SK-N-SH (cell line): Measurements from ENCODE around the gene CCL27. TPM values are rescaled to one million over a fixed set of nuclear protein-coding genes. Genes with fewer than 3 reads are reported as not detected.

Experiments
- CTCF ChIA-PET: fragments of 300-600, 350-600 bp; formaldehyde crosslinking; extraction: SDS; loops from one replicate; lab custom pipeline; 2021; lab: Yijun Ruan, JAX
- POLR2A ChIA-PET: fragments of 350-600 bp; sonication (Branson Sonifier 250); formaldehyde crosslinking; extraction: SDS; loops from one replicate; lab custom pipeline; 2020; ENCODE audit warnings: antibody characterized with exemption, inconsistent platforms; lab: Yijun Ruan, JAX
- DNase-seq: peaks from one replicate; pipeline ENCODE4 v3.0.0; 2012
- H2AFZ ChIP-seq: fragments of 200-600 bp; sonication (generic); 2 replicates; pipeline ENCODE4 v1.8.1; 2016; ENCODE audit warnings: antibody characterized with exemption, mild to moderate bottlenecking, low read depth
- H3F3A ChIP-seq: fragments of 200-600 bp; sonication (generic); replicated peaks from 2 replicates; pipeline ENCODE3; 2016; ENCODE audit warnings: antibody characterized with exemption, mild to moderate bottlenecking; ENCODE audit not compliant: insufficient read depth
- H3K27ac ChIP-seq, 2 experiments: fragments of 200-500 bp in 1 of 2; fragments of 200-600 bp in 1 of 2; sonication (Bioruptor generic) in 1 of 2; sonication (generic), shearing (Covaris generic) in 1 of 2; 2 replicates each; pipeline versions ENCODE4 v1.5.1 to v1.6.1; 2014 to 2016; ENCODE audit warnings: low read depth in 2 of 2, inconsistent platforms in 1 of 2, low read length in 1 of 2, mild to moderate bottlenecking in 1 of 2, mixed read lengths in 1 of 2
- H3K27me3 ChIP-seq: fragments of 200-600 bp; sonication (generic), shearing (Covaris generic); 2 replicates; pipeline ENCODE4 v1.6.1; 2016; ENCODE audit warnings: mixed run types; ENCODE audit not compliant: insufficient read depth
- H3K36me3 ChIP-seq, 2 experiments: fragments of 200-500 bp in 1 of 2; fragments of 200-600 bp in 1 of 2; sonication (Bioruptor generic) in 1 of 2; sonication (generic) in 1 of 2; replicated peaks in 1 of 2; 2 replicates each; pipeline versions ENCODE3 to v1.5.1; 2014 to 2016; ENCODE audit warnings: low read length in 1 of 2, mild to moderate bottlenecking in 1 of 2; ENCODE audit not compliant: insufficient read depth in 2 of 2, control insufficient read depth in 1 of 2
- H3K4me1 ChIP-seq, 2 experiments: fragments of 200-500 bp in 1 of 2; fragments of 200-600 bp in 1 of 2; sonication (Bioruptor generic) in 1 of 2; sonication (generic), shearing (Covaris generic) in 1 of 2; 2 replicates each; pipeline versions ENCODE4 v1.5.1 to v1.6.1; 2014 to 2016; ENCODE audit warnings: low read depth in 1 of 2, low read length in 1 of 2, mixed run types in 1 of 2; ENCODE audit not compliant: insufficient read depth in 2 of 2, control insufficient read depth in 1 of 2
- H3K4me2 ChIP-seq: fragments of 200-600 bp; sonication (generic), shearing (Covaris generic); 2 replicates; pipeline ENCODE4 v1.6.1; 2017; ENCODE audit warnings: mixed run types
- H3K4me3 ChIP-seq, 2 experiments: fragments of 200-500 bp in 1 of 2; fragments of 200-600 bp in 1 of 2; sonication (Bioruptor generic) in 1 of 2; sonication (generic), shearing (Covaris generic) in 1 of 2; 2 replicates each; pipeline versions ENCODE4 v1.5.1 to v1.8.1; 2014 to 2016; ENCODE audit warnings: low read depth in 2 of 2, inconsistent platforms in 1 of 2, low read length in 1 of 2, mild to moderate bottlenecking in 1 of 2, mixed read lengths in 1 of 2, moderate library complexity in 1 of 2
- H3K79me2 ChIP-seq: fragments of 200-600 bp; sonication (generic); 2 replicates; pipeline ENCODE4 v1.8.1; 2017; ENCODE audit warnings: mild to moderate bottlenecking; ENCODE audit not compliant: insufficient read depth
- H3K9ac ChIP-seq: fragments of 200-600 bp; sonication (generic); 2 replicates; pipeline ENCODE4 v1.6.1; 2017; ENCODE audit warnings: mixed run types
- H3K9me2 ChIP-seq: fragments of 200-600 bp; sonication (generic); 2 replicates; pipeline ENCODE4 v1.6.1; 2017; ENCODE audit warnings: mixed run types
- H3K9me3 ChIP-seq: fragments of 200-600 bp; sonication (generic); 2 replicates; pipeline ENCODE4 v1.6.1; 2017; ENCODE audit warnings: mixed run types, mild to moderate bottlenecking, moderate library complexity
- H4K20me1 ChIP-seq: fragments of 200-600 bp; sonication (generic); 2 replicates; pipeline ENCODE4 v1.6.1; 2017; ENCODE audit warnings: mild to moderate bottlenecking, mixed run types; ENCODE audit not compliant: insufficient read depth
- CHD2 ChIP-seq: fragments of 150-350 bp; IDR thresholded peaks from 2 replicates; pipeline ENCODE4 v1.6.1; 2018; ENCODE audit warnings: low read length; ENCODE audit not compliant: partially characterized antibody
- CTCF ChIP-seq: fragments of 200-600 bp; sonication (generic); IDR thresholded peaks from 2 replicates; pipeline ENCODE4 v1.6.1; 2017; ENCODE audit warnings: antibody characterized with exemption, mild to moderate bottlenecking, moderate library complexity
- FOSL2 ChIP-seq: IDR thresholded peaks from 2 replicates; pipeline ENCODE4 v1.4.0; 2012; ENCODE audit warnings: low read depth, mild to moderate bottlenecking, moderate library complexity, borderline replicate concordance
- GABPA ChIP-seq: IDR thresholded peaks from 2 replicates; pipeline ENCODE4 v1.4.0; 2012; ENCODE audit warnings: low read depth, mild to moderate bottlenecking
- GATA2 ChIP-seq: sonication (generic); formaldehyde crosslinking; IDR thresholded peaks from 2 replicates; pipeline ENCODE4 v1.5.0; 2020; ENCODE audit warnings: mild to moderate bottlenecking, missing genetic modification reagents
- IRF3 ChIP-seq: fragments of 150-350 bp; IDR thresholded peaks from 2 replicates; pipeline ENCODE4 v1.6.1; 2016; ENCODE audit warnings: mild to moderate bottlenecking, low read depth, low read length
- MEF2A ChIP-seq: IDR thresholded peaks from 2 replicates; pipeline ENCODE4 v1.4.0; 2012; ENCODE audit warnings: low read depth, borderline replicate concordance
- NFIC ChIP-seq: IDR thresholded peaks from 2 replicates; pipeline ENCODE4 v1.4.0; 2012; ENCODE audit warnings: borderline replicate concordance
- POLR2AphosphoS5 ChIP-seq: IDR thresholded peaks from 2 replicates; pipeline ENCODE4 v1.6.1; 2012; ENCODE audit warnings: low read depth, low read length
- RCOR1 ChIP-seq: fragments of 150-350 bp; IDR thresholded peaks from 2 replicates; pipeline ENCODE4 v1.6.1; 2017; ENCODE audit warnings: antibody characterized with exemption, low read length
- RXRA ChIP-seq: IDR thresholded peaks from 2 replicates; pipeline ENCODE4 v1.4.0; 2012; ENCODE audit warnings: low read depth, mild to moderate bottlenecking, borderline replicate concordance
- SIN3A ChIP-seq: IDR thresholded peaks from 2 replicates; pipeline ENCODE4 v1.6.1; 2012; ENCODE audit warnings: low read depth, mild to moderate bottlenecking, low read length, moderate library complexity, borderline replicate concordance
- SMC3 ChIP-seq: IDR thresholded peaks from 2 replicates; pipeline ENCODE4 v1.6.1; 2012; ENCODE audit warnings: low read depth, low read length, improper control_type of control experiment
- TAF1 ChIP-seq: IDR thresholded peaks from 2 replicates; pipeline ENCODE4 v1.6.1; 2012; ENCODE audit warnings: low read depth, mild to moderate bottlenecking, low read length, moderate library complexity, borderline replicate concordance
- TCF12 ChIP-seq: IDR thresholded peaks from 2 replicates; pipeline ENCODE4 v1.4.0; 2012
- USF1 ChIP-seq: IDR thresholded peaks from 2 replicates; pipeline ENCODE4 v1.4.0; 2012; ENCODE audit warnings: low read depth, borderline replicate concordance
- USF2 ChIP-seq: fragments of 150-350 bp; IDR thresholded peaks from 2 replicates; pipeline ENCODE4 v1.6.1; 2017; ENCODE audit warnings: antibody characterized with exemption, low read length, low read depth, borderline replicate concordance
- WGBS: methylation state at CpG from one replicate; pipeline ENCODE4 v1.1.6; 2017; ENCODE audit warnings: low lambda C conversion rate; 5-methylcytosine and 5-hydroxymethylcytosine counted together
- polyA plus RNA-seq, 3 experiments: library from polyadenylated mRNA; depleted of rRNA; stranded (reverse); fragments of >200 nt; gene quantifications; 2 replicates each; pipeline ENCODE4 v1.2.3, GENCODE V29; 2012
- TF ChIP-seq, protein P1 (sequence below): IDR thresholded peaks from 2 replicates; pipeline ENCODE4 v1.4.0; 2012; ENCODE audit warnings: low read depth, borderline replicate concordance

The CCL27 gene
- polyA plus RNA-seq, 1 of the 3 experiments (the other 2 are of a cell fraction), result not detected

DNA sequence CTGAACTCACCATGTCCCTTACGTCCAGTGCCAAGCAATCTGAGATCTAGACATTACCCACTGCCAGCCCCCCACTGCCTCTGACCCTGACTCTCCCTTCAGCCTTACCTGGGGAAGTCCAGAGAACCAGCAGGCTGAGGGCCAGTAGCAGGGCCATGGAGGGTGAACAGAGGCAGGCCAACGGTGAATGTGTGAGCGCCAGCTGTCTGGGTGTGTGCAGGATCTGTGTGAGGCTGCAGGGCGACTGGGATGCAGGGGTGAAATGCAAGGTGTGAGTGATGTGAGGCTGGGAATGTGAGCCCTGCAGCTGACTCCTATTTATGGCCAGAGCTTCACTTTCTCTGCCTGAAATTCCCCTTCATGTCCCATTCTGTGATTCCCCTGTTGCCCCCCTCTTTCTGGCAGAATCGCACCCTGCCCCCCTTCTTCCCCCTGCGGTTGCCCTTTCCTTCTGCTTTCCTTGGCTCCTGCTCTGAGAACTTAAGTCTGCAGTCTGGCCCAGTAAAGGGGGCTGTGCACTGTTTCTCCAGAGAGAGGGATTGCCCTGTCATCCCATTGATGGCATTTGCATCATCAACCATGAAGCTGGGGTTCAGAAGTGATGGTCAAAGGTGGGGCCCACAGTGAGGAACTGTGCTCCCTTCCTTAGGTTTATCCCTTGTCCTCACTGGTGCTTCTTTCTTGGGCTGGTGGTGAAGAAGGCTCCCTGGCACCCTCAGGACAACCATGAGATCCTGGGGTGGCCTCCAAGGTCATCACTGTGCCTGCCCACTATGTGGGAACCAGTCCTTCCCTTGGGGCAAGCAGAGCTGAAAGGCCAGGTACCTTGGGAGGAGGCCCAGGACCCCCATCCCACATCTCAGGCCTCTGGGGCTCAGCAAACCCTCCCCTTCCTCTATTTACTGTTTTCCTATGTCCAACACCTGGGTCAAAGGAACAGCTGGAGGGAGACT lies 28.8 kb upstream of the CCL27 start, which contains the start of gene CCL19:
TSS of gene CCL19 (minus strand) at position 294 of the 953 bp plus-strand sequence. CDS start at position 157, 137 bp downstream.
- POLR2A ChIA-PET, result no interaction called here
- Histone ChIP-seq H3K27me3 (no peaks in the 10 kb centered on the region), H3K9ac (no peak within 1 kb of the TSS), H3K36me3 (no peaks in the 10 kb centered on the region), H3F3A (no peaks in the 10 kb centered on the region), H3K79me2 (no peaks in the 10 kb centered on the region), H4K20me1 (no peaks in the 10 kb centered on the region), H3K9me2 (no peaks in the 10 kb centered on the region), H3K27ac (no peak within 1 kb of the TSS), H2AFZ (no peak within 1 kb of the TSS), H3K9me3 (no peaks in the 10 kb centered on the region), H3K4me2 (no peak within 1 kb of the TSS), H3K4me1 (no peaks in the 10 kb centered on the region; a peak in 1 of 4 replicates), H3K4me3 (no peak within 1 kb of the TSS)
- CTCF ChIA-PET, result interaction anchor here (0.8 to 3.1 kb wide), 4 partner anchors 11 to 26 kb away, joined by 3 to 26 read pairs (median 6); no protein-coding TSS in a partner anchor
- WGBS, result 59% methylated on average over 3 of the region's 6 CpGs
- no peak for TF ChIP-seq NFIC
- TF ChIP-seq CTCF, result no peak
- TF ChIP-seq TAF1, result no peak
- no peak for TF ChIP-seq SMC3
- TF ChIP-seq POLR2AphosphoS5, result no peak
- TF ChIP-seq CHD2, result no peak
- no peak for TF ChIP-seq SIN3A
- TF ChIP-seq, protein P1, sequence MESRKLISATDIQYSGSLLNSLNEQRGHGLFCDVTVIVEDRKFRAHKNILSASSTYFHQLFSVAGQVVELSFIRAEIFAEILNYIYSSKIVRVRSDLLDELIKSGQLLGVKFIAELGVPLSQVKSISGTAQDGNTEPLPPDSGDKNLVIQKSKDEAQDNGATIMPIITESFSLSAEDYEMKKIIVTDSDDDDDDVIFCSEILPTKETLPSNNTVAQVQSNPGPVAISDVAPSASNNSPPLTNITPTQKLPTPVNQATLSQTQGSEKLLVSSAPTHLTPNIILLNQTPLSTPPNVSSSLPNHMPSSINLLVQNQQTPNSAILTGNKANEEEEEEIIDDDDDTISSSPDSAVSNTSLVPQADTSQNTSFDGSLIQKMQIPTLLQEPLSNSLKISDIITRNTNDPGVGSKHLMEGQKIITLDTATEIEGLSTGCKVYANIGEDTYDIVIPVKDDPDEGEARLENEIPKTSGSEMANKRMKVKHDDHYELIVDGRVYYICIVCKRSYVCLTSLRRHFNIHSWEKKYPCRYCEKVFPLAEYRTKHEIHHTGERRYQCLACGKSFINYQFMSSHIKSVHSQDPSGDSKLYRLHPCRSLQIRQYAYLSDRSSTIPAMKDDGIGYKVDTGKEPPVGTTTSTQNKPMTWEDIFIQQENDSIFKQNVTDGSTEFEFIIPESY, result no peak
- TF ChIP-seq GABPA, result no peak
- no peak for TF ChIP-seq IRF3
- no peak for TF ChIP-seq TCF12
- no peak for TF ChIP-seq RXRA
- TF ChIP-seq FOSL2, result no peak
- no peak for TF ChIP-seq MEF2A
- TF ChIP-seq RCOR1, result no peak
- no peak for TF ChIP-seq USF2
- no peak for TF ChIP-seq USF1
- no peak for TF ChIP-seq GATA2 (CRISPR knock-in tag)
- DNase-seq, result no peak
